GM18951 (cell line): Measurements from ENCODE around the gene SEPTIN1.

Experiments used
- POLR2A ChIP-seq: IDR thresholded peaks from 4 replicates; pipeline ENCODE4 v1.6.1; 2011; ENCODE audit warnings: mild to moderate bottlenecking; ENCODE audit not compliant: insufficient read length, insufficient read depth; ENCODE audit errors: extremely low read depth
- in situ Hi-C: fragments of 300-500 bp; cut with MboI; formaldehyde crosslinking; loops from one replicate; pipeline ENCODE4 v1.12.0; 2022; ENCODE audit warnings: low sequenced_read_pairs, mixed read lengths, inconsistent platforms; ENCODE audit not compliant: unreplicated experiment

Gene SEPTIN1

GRCh38 chr16:30377812-30378235, 4.5 kb downstream of the SEPTIN1 start:
- in situ Hi-C loops = no loop called here
- peak; percentile 56 for TF ChIP-seq POLR2A

GRCh38 chr16:30377050-30377811, 5.1 kb downstream of the SEPTIN1 start:
- in situ Hi-C loops = no loop called here
- TF ChIP-seq POLR2A = no peak

GRCh38 chr16:30376461-30376902, 5.9 kb downstream of the SEPTIN1 start:
- no peak for TF ChIP-seq POLR2A
- in situ Hi-C loops = no loop called here

GRCh38 chr16:30375864-30376263, 6.5 kb downstream of the SEPTIN1 start:
- TF ChIP-seq POLR2A = no peak
- in situ Hi-C loops = no loop called here

GRCh38 chr16:30374538-30374937, 7.8 kb downstream of the SEPTIN1 start, which contains the start of gene MYL11:
TSS of gene MYL11 (plus strand) at chr16:30374802. CDS start at chr16:30374858, 56 bp downstream.
- no peak for TF ChIP-seq POLR2A

DNA sequence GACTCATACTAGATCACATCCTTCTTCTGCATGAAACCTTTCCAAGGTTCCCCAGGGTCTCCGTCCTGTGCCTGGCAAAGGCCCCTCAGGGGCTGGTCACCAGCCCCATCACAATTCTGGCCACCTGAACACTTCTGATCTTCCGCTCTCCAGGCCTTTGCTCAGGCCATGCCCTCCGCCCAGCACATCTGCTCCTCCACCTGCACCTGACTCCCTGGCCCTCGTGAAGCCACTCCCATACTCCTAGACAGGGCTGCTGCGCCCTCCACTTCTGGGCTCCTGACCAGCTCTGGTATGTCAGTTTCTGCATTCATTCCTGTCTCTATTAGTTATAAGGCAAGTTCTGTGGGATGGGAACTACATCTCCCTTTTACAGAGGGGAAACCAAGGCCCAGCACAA, 9.6 kb downstream of the SEPTIN1 start:
- no peak for TF ChIP-seq POLR2A
- in situ Hi-C loops = no loop called here

More at GRCh38 chr16:30374538-30374937, 7.8 kb downstream of the SEPTIN1 start, which contains the start of gene MYL11:
- in situ Hi-C loops = no loop called here

DNA sequence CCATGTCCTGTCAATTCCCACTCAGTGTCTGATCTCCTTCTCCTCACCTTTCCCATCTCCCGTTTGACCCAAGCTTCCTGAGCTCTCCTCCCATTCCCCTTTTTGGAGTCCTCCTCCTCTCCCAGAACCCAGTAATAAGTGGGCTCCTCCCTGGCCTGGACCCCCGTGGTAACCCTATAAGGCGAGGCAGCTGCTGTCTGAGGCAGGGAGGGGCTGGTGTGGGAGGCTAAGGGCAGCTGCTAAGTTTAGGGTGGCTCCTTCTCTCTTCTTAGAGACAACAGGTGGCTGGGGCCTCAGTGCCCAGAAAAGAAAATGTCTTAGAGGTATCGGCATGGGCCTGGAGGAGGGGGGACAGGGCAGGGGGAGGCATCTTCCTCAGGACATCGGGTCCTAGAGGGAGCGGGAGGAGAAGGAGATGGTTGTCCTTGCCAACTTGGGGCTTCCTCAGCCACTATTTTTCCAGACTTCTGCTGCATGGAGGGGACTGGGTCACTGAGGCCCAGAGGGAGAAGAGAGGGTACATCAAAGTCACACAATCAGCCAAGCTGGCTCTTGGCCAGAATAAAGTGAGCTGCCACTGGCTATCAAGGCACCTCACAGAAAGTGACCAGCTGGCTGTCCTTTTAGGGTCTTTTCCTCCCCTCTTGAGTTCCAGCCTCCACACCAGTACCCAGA, 10.2 kb downstream of the SEPTIN1 start:
- in situ Hi-C loops = no loop called here
- TF ChIP-seq POLR2A = no peak

- in situ Hi-C loops = no loop called here
- peak; percentile 68 for TF ChIP-seq POLR2A
Observed at GRCh38 chr16:30371248-30371816, 11.0 kb downstream of the SEPTIN1 start.

DNA sequence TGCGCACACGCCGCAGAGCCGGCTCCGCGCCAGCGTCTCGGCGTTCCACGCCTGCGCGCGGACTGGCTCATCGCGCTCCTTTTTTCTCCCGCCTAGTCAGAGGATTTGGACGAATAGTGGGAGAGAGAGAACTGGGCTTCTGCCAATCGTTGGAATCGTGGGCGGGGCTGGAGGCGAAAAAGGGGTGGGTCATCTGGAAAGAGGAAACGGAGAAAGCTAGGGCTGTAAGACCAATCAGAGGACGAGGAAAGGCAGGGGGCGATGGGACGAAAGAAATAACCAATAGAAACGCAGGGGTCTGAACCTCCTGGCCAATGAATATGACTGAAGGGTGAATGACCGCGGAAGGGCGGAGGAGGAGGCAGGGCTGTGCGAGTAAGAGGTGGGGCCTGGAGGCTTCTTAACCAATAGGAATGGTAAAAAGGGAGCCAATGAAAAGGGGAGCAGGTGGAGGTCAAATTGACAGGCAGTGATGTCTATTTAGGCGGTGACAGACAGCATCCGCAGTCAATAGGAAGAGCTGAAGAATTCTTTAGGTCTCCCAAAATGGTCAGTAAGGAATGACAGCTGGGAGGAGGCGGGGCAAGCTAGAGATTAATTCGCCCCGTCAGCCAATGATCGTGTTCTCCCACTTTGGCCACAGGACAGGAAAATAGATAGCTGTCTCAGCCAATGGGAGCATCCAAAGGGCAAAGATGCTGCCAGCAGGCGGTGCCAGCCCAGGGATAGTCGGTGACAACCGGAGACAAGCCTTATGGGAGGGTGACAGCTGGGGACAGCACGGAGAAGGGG, 11.7 kb downstream of the SEPTIN1 start, which contains the start of gene TBC1D10B:
Gene TBC1D10B, minus strand, starts transcription at position 39 of the 792 bp plus-strand sequence. CDS start 311 bp downstream, outside the sequence.
- no peak for TF ChIP-seq POLR2A
- in situ Hi-C loops = no loop called here

DNA sequence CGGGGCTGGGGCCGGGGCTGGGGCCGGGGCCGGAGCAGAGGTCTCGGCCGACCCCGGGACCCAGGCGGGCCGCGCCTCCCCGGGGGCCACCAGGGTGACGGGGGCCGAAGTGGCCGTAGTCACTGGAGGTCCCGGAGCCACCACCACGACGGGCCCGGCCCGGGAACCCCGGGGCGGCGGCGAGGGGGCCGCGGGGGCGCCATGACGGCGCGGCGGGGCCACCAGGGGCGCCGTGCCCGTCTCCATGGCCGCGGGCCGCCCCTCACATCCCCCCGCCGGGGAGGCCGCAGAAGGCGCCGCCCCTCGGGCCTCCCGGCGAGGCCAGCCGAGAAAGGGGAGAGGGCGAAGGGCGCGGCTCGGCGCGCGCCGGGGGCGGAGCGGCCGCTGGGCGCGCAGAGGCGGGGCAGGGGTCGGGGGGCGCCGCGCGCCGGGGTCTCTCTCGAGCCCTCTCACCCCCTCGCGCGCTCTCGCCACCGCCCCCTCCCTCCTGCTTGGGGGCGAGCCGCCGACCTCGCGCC, 12.4 kb downstream of the SEPTIN1 start:
- peak; percentile 73 for TF ChIP-seq POLR2A
- in situ Hi-C loops = no loop called here

- no peak for TF ChIP-seq POLR2A
Observed at GRCh38 chr16:30369091-30369937, 13.0 kb downstream of the SEPTIN1 start.

GRCh38 chr16:30368792-30369090, 13.6 kb downstream of the SEPTIN1 start:
- no peak for TF ChIP-seq POLR2A
- in situ Hi-C loops = no loop called here

More at GRCh38 chr16:30369091-30369937, 13.0 kb downstream of the SEPTIN1 start:
- in situ Hi-C loops = no loop called here

DNA sequence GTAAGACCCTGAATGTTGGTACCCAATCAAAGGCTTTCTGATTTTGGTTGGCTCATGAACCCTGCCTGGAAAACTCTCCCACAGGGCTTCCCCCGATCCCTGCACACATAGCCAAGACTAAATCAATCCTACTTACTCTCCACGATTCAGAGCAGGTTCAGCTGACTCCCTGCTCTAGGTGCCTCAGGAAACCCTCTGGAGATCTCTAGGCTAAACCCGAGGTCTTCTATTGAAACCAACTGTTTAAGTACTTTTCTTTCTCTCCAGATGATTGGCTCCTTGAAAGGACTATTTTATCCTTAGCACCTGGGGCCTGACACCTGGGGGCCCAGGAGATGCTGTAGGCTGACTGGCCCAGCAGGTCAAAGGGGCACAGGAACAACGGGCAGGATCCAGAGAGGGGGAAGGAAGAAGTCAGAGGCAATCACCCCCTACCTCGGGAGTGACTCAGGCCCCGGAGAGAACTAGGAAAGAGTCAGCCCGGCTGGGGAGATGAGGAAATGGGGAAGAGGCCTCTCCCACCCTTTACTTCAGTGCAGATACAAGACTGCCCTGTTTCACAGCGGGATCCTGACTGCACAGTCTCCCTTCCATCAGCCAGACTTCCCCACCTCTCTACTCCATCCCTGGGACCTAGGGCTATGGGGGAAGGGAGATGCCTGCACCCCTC, 14.1 kb downstream of the SEPTIN1 start:
- peak; percentile 4 for TF ChIP-seq POLR2A
- in situ Hi-C loops = no loop called here
